GM13977 (cell line): ENCODE data around the gene KDM8.
A peak's percentile ranks its signal among the peaks of the same experiment; 100 is the strongest.

Source experiments
- DNase-seq: peaks from one replicate; pipeline ENCODE4 v3.0.0; 2012; ENCODE audit warnings: low spot score
- CTCF ChIP-seq: IDR thresholded peaks from 2 replicates; pipeline ENCODE4 v1.5.1; 2012; ENCODE audit warnings: mild to moderate bottlenecking, control low read depth; ENCODE audit not compliant: insufficient read depth; ENCODE audit errors: extremely low read depth, missing control alignments
- in situ Hi-C: fragments of 300-500 bp; cut with MboI; formaldehyde crosslinking; loops from one replicate; pipeline ENCODE4 v1.12.0; 2022; ENCODE audit warnings: low sequenced_read_pairs, low pct_unique_long_range_greater_than_20kb, mixed read lengths, inconsistent platforms; ENCODE audit not compliant: unreplicated experiment

The KDM8 gene

GRCh38 chr16:27220120-27220519 is 16.8 kb downstream of the KDM8 start:
- DNase-seq = no peak
- no peak for TF ChIP-seq CTCF
- in situ Hi-C loops = no loop called here

DNA sequence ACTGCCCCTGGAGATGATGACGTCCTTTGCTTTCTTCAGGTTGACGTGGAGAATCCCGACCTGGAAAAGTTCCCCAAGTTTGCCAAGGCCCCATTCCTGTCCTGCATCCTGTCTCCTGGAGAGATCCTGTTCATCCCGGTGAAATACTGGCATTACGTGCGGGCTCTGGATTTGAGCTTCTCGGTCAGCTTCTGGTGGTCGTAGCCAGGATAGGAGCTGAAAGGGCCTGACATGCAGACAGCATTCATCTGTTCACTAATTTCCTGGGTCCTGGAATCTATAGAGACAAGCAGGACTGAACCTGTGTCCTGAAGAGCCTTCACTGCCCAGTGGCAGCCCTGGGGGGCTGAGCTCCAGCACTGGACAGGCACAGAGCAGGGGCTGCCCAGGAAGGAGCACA is 17.2 kb downstream of the KDM8 start:
- in situ Hi-C loops = no loop called here
- DNase-seq = no peak
- no peak for TF ChIP-seq CTCF

DNA sequence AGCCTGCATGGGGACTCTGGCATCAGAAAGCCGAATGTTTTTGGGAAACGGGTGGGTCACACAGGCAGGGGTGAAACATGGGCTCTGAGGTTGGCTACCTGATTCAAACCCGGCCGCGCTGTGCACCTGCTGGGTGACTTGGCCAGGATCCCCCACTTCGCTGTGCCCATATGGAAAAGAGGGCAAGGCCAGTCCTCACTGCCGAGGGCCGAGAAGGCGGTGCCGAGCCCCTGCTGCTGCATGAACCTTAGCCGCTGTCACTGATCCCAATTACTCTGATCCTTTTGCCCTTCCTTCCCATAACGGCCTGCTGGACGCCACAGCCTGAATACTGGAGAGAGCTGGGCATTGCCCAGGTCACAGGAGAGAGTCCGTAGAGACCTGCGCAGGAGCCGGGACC is 17.7 kb downstream of the KDM8 start:
- in situ Hi-C loops = no loop called here
- TF ChIP-seq CTCF = no peak
- no peak for DNase-seq

DNA sequence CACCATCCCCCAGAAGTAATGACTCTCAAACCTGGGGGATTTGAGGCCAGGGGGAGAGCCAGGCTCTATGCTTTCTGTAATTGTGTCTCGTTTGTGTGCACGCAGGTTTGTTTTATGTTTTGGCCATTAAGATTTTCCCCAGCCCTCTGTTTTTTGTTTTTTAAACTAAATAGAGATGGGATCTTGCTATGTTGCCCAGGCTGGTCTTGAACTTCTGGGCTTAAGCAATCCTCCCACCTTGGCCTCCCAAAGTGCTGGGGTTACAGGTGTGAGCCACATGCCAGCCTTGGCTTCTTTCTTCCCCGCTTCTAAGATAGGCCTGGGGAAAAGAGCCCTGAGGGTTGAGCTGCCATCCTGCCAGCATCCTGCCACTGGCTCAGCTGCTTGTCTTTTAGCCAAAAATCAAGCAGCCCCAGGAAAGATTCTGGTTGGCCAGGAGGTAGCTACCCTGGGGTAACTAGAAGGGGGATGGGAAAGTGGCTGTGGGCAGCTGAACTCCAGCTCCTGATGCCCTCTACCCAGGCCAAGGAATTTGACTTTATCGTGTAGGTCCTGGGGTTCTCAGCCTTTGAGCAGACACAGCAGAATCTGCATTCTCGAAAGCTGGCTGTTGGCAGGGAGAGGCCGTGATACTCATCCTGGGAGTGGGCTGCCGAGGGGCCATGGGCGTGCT is 18.4 kb downstream of the KDM8 start:
- TF ChIP-seq CTCF = no peak
- in situ Hi-C loops = no loop called here
- DNase-seq = no peak

DNA sequence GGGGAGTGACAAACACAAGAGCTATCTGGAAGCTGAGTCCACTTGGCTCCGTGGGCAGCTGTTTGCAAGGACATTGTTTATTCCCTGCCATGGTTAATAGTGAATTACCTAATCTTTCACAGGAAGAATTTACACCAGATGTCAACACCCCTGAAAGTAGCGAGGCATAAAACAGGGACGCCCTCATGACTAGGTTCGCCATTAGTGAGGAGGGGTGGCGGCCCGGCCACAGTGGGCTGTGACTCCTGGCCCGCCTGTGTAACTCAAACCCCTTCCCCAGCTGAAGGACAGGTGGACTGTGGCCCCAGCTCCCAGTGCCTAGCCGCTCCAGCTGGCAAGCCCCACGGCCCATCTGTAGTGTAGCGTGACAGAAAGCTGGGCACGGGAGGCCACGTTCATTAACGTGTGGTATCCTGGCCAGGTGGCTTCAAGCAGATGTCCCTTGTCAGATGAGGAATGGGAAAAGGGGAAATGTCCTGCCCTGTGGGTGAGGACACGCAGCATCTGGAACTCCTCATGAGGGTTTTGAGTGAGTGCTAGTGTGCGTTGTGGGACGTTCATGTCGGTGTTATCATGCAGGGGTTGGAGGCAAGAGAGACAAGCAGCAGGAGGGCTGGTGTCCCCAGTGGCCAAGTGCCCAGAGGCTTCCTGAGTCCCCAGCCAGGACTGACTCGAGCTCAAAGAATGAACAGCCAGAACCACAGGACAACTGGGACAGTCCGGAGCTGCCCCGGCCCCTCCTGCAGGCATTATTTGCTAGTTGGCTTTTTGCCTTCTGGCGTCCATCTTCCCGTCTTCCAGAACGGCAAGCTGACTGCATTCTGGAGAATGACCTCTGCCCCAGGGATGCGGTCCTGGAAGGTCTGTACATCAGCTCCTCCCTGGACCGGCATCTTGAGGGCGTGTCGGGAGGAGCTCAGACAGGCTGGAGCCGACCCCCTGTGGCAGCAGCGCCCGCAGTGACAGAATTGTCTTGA is 19.2 kb downstream of the KDM8 start:
- DNase-seq = no peak
- no peak for TF ChIP-seq CTCF
- in situ Hi-C loops = no loop called here

DNA sequence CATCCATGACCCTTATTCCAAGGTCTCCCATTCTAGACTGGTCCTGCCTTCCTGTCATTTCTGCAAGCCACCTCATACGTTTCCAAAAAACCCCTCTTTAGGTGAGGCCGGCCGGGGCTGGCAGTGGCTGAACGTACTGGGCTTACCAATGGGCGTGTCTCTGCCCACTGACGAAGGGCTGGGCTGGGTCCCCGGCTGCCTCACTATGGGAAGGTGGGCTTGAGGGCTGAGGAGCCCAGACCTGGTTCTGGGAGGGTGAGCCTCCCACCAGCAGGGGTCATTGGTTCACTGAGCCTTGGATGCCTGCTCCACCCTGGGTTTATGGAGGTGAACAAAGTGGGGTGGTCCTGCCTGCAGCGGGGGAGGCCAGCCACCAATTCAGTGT is 19.9 kb downstream of the KDM8 start:
- in situ Hi-C loops = no loop called here
- peak; percentile 26 for TF ChIP-seq CTCF
- no peak for DNase-seq
